ENCODE data around the gene NHSL2.
A peak's percentile ranks its signal among the peaks of the same experiment; 100 is the strongest.

NHSL2 gene

DNA sequence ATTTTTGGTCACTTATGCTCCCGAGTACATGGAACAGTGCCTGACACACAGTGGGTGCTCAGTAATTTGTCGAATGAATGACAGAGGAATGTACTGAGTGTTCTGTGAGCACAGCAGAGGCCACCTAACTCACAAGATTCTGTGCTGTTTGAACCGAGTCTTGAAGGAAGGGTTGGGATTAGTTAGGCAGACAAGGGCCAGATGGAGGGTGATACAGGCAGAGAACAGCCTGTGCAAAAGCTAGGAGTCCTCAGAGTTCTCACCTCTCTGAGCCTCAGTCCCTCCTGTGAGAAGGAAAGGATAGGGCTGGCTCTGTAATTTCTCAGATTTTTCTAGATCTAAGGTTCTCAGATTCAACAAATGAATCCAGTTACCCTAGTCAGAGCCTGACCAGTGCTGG lies 108.8 kb downstream of the NHSL2 start:
- no peak for DNase-seq (ENCODE audit: low read depth)

DNA sequence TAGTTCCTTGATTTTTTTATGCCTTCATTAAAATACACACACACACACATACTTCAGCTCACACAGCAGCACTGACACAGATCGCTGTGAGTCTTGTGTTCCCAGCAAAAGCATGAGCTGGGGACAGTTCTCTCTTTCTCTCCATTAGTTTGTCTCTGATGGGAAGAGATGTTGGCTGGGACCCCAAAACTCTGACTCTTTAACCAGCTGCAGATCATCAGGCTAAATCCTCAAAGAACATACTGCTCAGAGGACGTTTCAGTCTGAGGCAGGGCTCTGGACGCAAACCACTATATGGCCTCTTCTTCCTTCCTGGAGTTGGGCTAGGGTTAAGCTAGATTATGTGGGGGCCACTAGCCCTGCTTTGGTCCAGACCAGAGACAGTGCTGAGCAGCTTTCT lies 109.6 kb downstream of the NHSL2 start:
- no peak for DNase-seq (ENCODE audit: low read depth)

DNA sequence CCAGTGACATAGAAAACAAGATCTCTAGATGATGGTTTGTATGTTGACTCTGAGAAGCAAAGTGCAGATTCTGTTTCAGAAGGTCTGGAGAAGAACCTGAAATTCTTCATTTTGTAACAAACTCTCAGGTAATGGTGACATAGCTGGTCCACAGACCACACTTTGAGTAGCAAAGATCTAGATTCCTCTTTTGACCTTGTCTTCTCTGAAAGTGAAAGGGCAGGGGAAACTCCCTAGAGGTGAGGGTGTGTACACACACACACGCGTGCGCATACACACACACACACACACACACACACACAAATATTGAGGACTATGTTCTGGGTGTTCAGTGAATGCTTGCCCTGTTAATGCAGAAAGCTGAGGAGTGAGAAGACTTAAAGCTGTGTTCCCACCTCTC lies 110.1 kb downstream of the NHSL2 start:
- no peak for DNase-seq (ENCODE audit: low read depth)

DNA sequence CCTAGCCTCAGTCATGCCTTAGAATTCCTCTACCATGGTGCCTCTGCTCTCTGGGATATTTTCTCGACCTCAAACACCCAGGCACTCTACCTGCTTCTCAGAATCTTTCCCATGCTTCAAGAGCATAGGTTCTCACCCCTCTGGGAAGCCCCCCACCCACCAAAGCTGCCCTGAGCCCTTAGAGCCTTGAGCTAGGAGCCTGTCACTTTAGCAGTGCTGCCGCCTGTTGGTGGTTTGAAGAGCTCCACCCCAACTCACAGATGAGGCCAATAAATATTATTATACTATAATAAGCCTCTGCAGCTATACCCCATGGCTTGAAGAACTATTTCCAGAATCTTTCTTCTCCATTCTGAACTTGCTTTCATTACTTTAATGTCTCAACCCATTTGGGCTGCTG lies 111.3 kb downstream of the NHSL2 start:
- no peak for DNase-seq (ENCODE audit: low read depth)

DNA sequence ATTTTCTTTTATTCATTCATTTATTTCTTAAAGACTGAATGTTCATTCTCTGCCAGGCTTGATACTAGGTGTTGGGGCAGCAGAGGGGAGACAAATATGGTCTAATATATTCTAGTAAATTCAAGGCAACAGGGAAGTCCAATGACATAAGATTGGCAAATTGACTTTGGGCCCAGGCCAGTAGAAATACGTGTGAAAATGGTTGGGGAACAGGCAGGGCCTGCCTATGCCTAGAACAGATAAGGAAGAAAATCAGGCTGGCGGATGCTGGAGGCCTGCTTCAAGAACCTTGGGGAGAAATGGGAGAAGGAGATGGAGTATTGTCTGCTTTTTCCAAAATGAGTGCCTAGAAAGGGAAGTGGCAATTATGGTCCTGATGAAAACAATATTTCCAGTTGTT lies 112.4 kb downstream of the NHSL2 start:
- no peak for DNase-seq (ENCODE audit: low read depth)

DNA sequence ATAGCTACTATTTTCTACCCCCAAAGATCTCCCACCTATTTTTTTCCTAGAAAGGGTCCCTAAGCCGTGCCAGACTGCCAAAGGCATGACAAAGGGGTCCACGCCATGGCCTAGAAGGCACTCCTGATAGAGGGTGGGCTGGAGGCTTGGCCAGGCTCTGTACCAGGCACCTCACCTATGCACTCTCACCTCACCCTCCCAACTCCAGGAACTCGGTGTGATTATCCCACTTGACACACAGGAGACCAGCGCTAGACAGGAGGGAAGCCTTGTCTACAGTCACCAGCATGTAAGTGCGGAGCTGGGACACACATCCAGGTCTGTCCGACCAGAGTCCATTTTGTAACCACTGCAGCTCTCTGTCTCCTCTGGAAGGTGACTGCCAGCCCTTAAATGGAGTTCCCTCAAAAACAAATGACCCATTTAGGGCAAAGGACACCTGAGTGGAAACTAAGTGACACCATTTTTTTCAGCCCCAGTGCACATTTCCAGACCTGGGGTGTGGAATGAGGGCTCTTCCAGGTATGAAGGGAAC lies 114.7 kb downstream of the NHSL2 start:
- no peak for DNase-seq (ENCODE audit: low read depth)

DNA sequence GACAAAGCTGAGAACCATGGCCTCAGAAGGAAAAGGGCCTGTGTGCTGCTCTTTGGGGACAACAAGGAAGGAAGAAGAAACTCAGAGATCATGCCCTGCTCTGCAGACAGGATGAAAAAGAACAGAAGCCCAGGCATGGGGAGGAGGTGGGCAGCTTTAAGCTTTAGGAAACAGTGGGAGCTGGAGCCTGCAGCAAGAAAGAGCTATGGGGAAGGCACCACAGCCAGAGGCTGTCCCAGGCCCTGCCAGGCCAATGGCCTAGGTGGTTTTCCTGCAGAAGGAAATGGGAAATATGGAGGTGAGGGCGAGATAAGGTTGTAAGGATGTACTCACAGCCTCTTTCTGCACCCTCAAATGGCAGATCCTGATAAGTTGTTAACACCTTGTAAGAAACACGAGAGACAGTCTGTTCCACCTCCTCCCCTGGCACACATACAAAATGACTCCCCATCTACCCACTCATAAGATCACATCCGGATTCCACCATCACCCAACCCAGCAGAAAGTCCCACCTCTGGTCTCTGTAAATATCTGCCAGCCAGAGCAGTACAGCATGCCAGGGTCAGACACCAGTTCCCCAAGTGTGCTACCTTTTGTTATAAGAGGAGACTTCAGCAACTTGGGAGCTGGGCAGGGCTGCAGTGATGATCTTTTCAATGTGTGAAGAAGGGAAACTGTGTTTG lies 115.8 kb downstream of the NHSL2 start:
- no peak for DNase-seq (ENCODE audit: low read depth)

DNA sequence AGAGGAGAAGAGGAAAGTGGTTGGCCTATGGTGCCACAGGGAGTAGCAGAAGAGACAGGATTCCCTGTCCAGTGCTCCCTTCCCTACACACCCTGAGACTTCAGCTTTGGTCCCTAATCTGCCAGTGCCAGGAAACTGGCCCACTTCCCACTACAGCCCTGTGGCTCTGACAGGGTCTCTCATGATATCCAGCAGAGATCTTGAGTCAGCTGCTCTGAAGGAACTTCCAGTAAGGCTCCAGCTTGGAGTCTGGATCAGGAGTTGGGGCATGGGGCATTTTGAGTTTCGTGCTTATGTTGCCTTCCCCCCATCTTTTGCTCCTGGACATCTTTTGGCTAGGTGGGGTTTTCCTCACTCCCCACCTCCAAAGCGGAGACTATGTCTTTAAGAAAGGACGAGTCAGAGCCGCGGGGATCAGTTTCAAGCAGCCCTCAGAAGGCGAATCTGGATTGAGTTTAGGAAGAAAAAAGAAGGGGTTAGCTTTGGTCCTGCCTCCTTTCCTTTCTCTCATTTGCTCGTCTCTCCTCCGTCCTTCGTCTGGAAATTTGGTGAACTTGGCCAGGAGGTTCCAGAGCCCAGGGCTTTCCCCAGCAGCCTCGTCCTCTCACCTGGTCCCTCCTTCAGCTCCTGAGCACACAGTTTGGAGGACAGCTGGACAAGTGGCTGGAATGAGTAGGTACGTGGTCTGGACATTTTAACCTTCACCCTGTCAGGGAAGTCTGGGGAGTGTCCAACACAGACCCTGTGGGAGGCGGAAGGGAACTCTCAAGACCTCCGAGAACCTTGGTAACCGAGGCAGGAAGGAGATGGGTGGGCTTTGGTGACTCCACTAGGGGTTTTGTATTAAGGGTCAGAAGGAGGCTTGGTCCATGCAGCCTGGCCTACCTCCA lies 116.6 kb downstream of the NHSL2 start:
- no peak for DNase-seq (ENCODE audit: low read depth)

DNA sequence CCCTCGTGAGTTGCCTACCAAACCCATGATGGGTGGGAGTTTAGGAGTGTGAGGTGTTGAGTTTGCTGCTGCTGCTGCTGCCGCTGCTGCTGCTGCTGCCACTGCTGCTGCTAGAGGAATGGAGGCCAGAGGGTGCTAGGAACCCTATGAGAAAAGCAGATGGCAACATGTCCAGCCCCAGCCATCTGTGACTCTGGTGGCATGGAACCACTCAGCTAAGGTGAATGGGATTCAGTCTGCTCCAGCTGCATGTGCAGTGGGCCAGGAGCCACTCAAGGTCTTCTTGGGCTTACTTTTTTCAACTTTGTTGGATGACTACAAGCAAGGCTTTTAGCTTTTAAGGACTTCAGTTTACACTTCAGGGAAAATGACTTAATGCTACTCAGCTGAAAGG lies 117.3 kb downstream of the NHSL2 start:
- DNase-seq (ENCODE audit: low read depth) = no peak

DNA sequence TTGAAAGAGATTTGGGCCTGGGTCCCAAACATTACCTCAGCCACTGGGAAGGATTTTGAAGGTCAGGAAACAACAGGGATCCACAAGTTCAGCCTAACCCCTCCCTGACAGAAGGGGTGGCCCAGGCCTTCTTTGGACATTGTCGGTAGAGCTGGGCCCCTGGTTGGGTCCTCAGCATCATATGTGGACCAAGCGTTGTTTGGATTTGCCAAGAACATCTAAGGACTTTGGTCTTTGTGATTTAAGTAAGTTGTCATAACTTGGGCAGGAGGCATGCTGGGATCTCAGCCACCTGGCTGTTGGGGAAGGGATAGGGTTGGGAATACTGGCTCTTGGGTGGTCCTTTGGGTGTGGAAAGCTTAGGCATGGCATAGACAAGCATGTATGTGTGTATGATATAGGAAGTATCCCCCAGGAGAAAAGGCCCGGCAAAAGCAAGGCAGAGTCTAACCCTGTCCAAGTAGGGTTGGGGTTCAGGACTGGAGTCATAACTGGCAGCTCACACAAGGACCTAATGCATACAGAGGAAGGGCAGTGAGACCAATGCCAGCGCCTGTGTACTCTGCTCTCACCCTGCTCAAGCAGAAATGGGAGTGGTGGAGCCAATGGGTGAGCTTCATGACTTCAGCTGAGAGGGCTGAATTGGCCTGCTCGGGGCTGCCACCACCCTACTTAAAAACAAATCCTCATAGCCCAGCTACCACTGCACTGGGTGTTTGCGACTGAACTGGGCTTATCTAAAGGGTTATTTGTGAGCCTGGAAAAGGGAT lies 118.2 kb downstream of the NHSL2 start:
- no peak for DNase-seq (ENCODE audit: low read depth)

DNA sequence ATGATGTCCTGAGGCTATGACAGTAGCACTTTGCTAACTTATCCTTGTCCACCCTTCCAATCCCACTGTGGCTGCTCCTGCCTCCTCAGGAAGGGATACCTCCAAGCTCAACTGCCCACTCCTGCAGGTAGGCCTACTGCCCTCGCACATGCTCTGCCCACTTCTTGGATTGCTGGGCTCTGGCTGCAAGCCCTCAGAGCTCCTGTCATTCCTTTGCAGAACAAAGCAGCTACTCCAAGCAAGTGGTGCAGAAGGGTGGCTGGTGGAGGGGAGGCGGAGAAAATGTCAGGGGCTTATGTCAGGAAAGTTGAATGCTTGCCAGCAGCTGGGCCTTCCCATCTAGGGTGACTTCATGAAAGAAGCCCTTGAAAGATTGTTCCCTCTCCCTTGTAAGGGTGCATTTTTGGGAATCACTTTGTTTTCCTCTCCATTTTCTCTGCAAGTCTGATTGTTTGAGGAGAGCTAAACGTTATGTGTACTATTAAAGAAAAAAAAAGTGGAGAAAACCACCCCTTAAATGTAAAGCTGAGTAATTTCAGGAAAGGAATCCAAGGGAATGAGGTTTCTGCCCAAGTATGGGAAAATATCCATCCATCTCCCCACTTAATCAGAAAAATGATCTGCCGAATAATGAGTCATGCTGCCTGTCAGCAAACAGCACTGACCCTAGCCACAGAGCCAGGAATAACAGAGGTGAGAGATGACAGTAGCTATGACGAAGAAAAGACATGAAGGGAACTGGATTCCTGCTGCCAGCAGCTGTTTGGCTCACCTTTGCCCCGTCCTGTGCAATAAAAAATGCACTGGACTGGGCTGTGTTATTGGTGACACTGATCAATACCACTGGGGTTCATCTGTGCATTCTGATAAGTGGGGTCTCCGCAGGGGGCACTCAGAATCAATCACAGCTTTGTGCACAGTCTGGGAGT lies 119.1 kb downstream of the NHSL2 start:
- peak; percentile 65 for DNase-seq (ENCODE audit: low read depth)

DNA sequence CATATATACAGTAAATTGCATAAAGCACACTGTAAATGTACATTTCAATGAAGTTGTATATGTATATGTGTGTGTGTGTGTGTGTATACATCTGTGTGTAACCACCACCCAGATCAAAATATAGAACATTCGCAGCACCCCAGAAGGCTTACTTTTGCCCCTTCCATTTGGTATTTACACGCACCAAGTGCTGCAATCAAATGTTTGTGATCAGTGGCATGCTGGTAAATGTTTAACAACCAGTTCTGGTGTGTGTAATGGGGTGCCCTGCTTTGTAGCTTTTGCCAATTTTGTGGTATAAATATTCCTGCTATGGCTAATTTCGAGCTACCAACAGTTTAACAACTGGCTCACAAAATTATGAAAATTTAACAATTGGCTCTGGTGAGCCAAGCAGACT lies 119.8 kb downstream of the NHSL2 start:
- DNase-seq (ENCODE audit: low read depth) = no peak

DNA sequence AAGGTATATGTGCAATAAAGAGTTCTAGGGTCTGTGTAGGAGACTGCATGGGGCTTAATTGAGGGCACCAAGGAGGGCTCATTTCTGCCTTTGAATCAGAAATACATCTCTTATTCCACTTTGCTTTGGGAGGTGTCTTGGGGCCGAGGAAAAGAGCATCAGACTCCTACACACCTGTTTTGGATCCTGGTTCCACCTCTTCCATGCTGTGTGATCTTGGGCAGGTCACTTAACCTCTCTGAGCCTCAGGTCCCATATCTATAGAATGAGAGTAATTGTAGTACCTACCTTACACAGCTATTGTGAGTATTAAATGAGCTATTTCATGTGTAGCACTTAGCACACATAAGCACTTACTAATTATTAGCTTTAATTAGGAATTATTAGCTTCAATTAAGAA lies 120.5 kb downstream of the NHSL2 start:
- DNase-seq (ENCODE audit: low read depth) = no peak

DNA sequence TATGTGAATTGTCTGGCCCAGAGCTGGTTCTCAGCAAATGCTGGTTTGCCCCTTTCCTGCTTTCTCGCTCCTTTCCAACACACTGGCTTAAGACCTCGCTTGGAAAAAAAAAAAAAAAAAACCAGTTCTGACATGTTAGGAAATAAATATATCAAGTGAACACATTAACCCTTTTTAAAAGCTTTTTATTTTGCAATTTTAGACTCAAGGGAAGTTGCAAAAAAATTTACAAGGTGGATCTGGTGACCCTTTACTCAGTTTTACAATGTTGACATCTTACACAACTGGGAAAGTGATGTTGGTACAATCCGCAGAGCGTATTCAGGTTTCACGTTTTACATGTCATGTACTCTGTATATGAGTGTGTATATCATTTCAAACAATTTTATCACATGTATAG lies 121.0 kb downstream of the NHSL2 start:
- DNase-seq (ENCODE audit: low read depth) = no peak

DNA sequence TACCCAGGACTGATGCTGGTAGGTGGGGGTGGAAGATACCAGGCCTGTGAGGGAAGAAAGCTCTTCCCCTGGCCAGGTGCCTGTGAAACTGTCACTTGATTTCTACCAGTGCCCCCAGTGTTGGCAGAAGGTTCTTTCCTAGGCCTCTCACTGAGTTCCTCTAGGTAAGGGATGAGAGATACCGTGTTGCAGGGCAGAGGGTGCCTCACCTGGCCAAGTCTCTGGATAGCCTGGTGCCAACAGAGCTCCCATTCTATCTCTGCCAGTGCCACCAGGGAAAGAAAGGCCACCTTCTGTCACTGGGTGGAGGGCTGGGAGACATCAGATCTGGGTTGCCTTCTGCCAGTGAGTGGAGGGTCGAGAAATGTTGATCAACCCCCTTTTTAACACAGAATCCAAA lies 127.0 kb downstream of the NHSL2 start:
- no peak for DNase-seq (ENCODE audit: low read depth)

DNA sequence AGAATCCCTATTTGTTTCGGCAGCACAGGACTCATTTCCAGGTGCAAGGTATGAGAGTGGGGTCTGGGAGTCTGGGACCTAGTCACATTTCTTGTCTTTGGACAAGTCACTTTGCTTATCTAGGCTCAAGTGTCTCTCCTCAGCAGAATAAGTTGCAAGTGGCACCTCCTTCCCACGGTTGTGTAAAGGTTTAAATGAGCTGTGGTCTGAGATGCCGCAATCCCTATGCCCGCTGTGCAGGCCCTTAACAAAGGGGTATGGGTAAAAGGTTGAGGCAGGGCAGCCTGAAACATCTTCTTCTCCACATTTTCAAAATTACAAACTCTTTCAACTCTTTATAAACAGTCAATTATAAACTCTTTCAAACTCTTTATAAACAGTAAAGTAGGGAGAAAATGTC lies 127.4 kb downstream of the NHSL2 start:
- DNase-seq (ENCODE audit: low read depth) = no peak

DNA sequence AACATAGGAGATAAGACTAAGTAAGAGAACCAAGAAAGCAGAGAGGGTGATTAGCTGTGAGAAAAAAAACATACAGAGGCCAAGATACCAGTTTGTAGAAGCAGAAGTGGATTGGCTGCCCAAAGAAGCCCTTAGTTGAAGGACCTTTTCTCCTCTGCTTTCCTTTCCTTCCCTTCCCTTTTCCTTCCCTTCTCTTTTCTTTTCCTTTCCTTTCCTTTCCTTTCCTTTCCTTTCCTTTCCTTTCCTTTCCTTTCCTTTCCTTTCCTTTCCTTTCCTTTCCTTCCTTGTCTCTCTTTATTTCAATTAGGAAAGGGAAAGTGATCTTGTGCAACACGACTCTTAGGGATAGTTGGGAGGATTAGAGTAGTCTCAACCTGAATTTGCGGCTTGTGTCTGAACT lies 128.2 kb downstream of the NHSL2 start:
- no peak for DNase-seq (ENCODE audit: low read depth)

DNA sequence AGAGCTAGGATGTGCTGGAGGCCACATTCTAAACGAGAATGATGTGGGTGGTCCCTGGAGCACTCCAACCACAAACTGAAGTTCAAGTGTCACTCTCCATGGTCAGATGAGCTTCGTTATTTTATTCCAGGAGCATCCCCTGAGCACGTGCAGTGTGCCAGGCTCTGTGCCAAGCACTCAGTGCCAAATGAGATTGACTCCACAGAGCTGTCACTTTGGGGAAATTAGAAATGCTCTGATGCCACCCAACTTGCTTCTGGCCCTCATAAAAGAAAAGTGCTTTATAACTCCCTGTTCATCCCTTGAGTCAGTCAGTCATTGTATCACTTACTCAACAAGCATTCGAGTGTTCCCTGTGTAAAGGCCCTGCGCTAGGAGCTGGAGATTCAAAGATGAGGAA lies 129.9 kb downstream of the NHSL2 start:
- no peak for DNase-seq (ENCODE audit: low read depth)

DNA sequence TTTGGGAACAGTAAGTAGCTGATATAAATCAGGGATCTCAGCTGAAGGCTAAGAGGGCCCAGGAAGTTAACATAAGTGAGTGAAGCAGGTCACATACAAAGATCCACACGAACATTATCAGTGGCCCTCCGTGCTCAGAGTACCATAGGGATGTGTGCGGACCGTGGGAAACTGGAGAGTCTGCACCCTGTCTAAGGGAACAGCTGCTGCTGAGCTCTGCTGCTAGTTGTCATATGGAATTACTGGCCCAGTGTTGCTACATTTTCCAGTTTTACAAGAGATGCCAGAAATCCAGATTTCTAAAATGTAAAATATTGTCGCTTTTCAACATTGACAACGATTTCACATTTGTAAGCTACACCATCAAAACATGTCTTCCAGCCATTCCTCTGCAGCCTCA lies 130.5 kb downstream of the NHSL2 start:
- no peak for DNase-seq (ENCODE audit: low read depth)

DNA sequence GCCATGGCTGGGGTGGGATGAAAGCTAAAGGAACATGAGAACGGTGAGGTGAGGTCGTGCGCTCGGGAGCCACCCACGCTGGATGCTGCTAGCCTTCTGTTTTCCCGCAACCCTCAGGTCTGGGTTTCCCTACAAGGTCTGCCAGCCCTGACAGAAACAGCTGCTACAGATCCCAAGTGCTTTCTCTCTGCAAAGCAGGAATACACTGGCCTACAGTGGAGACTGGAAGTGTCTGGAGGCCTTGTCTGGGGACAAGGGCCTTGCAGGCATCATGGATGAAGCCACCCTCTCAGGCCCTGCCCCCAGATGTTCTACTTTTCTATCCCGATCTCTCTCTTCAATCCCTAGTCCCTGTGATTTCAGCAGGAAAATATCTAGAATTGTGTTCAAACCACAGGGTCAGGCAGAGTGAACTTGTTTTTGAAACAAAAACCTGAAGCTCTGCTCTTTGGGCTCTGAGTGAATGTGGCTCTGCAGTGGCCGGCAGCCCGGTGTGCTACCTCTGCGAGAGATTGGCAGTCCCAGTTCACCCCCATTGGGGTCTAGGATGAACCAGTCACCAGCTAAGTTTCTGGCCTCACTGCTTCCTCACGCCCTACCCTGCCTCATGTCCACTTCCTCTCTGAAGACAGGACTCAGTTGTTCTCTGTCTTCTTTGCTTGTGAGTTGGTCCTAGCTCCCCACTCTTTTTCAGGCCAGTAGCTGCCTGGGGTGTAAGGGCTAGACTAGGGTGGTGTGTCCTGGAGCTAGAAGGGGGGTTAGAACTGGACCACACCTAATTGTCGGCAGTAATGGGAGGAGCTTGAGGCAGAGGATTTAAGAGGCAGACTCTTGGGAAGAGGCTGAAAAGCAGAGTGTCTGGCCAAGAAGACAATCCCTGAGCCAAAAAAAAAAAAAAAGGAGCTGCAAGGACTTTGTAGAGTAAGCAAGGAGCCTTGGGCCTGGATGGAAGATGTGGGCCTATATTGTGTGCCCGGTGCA lies 131.5 kb downstream of the NHSL2 start:
- peak; percentile 31 for DNase-seq (ENCODE audit: low read depth)

All from iris pigment epithelial cell (primary cell).